Dedifferentiated amniotic fluid mesenchymal stem cell (primary cell): ENCODE measurements around the gene GOLGA2.
"Not testable (repeated sequence)": the region's sequence is repeated elsewhere in the genome, so short reads cannot be mapped to it uniquely, and the experiment has no call there.

Experiments used
- DNase-seq: peaks from one replicate; pipeline ENCODE4 v3.0.0-alpha.2; 2016; ENCODE audit errors: extremely low spot score

GOLGA2 gene

GRCh38 chr9:128242828-128243214 is 33.0 kb downstream of the GOLGA2 start:
- no peak for DNase-seq

GRCh38 chr9:128242124-128242523 is 33.7 kb downstream of the GOLGA2 start:
- no peak for DNase-seq

GRCh38 chr9:128233817-128234406 is 41.9 kb downstream of the GOLGA2 start:
- DNase-seq: no peak

GRCh38 chr9:128232528-128233428 is 43.0 kb downstream of the GOLGA2 start:
- no peak for DNase-seq

- no peak for DNase-seq
Observed at GRCh38 chr9:128231638-128232527, 43.9 kb downstream of the GOLGA2 start.

- not testable (repeated sequence) for DNase-seq
Observed at GRCh38 chr9:128230897-128231296, 44.9 kb downstream of the GOLGA2 start.

- no peak for DNase-seq
Observed at GRCh38 chr9:128226412-128226801, 49.4 kb downstream of the GOLGA2 start.

- DNase-seq: no peak
Observed at GRCh38 chr9:128225770-128226411, 49.9 kb downstream of the GOLGA2 start.

- DNase-seq: no peak
Observed at GRCh38 chr9:128224877-128225276, 50.9 kb downstream of the GOLGA2 start.

- no peak for DNase-seq
Observed at GRCh38 chr9:128222880-128223670, 52.7 kb downstream of the GOLGA2 start.

- no peak for DNase-seq
Observed at GRCh38 chr9:128222026-128222425, 53.8 kb downstream of the GOLGA2 start.

- DNase-seq: no peak
Observed at GRCh38 chr9:128219831-128220230, 56.0 kb downstream of the GOLGA2 start.

GRCh38 chr9:128218518-128219389 is 57.1 kb downstream of the GOLGA2 start:
- DNase-seq: no peak

GRCh38 chr9:128218172-128218517 is 57.7 kb downstream of the GOLGA2 start:
- DNase-seq: no peak

- no peak for DNase-seq
Observed at GRCh38 chr9:128216781-128217553, 58.8 kb downstream of the GOLGA2 start.

- DNase-seq: no peak
Observed at GRCh38 chr9:128215491-128216409, 60.1 kb downstream of the GOLGA2 start.

- DNase-seq: no peak
Observed at GRCh38 chr9:128214571-128215490, 61.0 kb downstream of the GOLGA2 start.
